Activated gamma-delta T cell (primary cell): ENCODE results near the gene CAST.
"Not testable (repeated sequence)": the region's sequence is repeated elsewhere in the genome, so short reads cannot be mapped to it uniquely, and the experiment has no call there.

Experiments used
- DNase-seq: peaks from one replicate; lab custom pipeline; 2025; lab: John Stamatoyannopoulos, UW

Gene CAST

GRCh38 chr5:96712100-96712746, 50.0 kb downstream of the CAST start:
- DNase-seq, result no peak

- DNase-seq, result no peak
These were observed 52.3 kb downstream of the CAST start for GRCh38 chr5:96714450-96714849.

GRCh38 chr5:96714951-96715451, 52.8 kb downstream of the CAST start:
- no peak for DNase-seq

GRCh38 chr5:96716007-96716406, 53.8 kb downstream of the CAST start:
- DNase-seq, result no peak

- DNase-seq, result no peak
These were observed 54.5 kb downstream of the CAST start for GRCh38 chr5:96716716-96717115.

GRCh38 chr5:96717874-96718273, 55.7 kb downstream of the CAST start:
- no peak for DNase-seq

- DNase-seq, result no peak
These were observed 56.5 kb downstream of the CAST start for GRCh38 chr5:96718635-96719077.

GRCh38 chr5:96720408-96720807, 58.2 kb downstream of the CAST start:
- DNase-seq, result no peak

GRCh38 chr5:96721351-96721977, 59.3 kb downstream of the CAST start:
- DNase-seq, result no peak

- DNase-seq, result no peak
These were observed 63.1 kb downstream of the CAST start for GRCh38 chr5:96725257-96725656.

- DNase-seq, result no peak
These were observed 64.6 kb downstream of the CAST start for GRCh38 chr5:96726802-96727201.

GRCh38 chr5:96729156-96729555, 67.0 kb downstream of the CAST start:
- DNase-seq, result no peak

GRCh38 chr5:96730586-96730985, 68.4 kb downstream of the CAST start:
- no peak for DNase-seq

- DNase-seq, result no peak
These were observed 71.8 kb downstream of the CAST start for GRCh38 chr5:96733771-96734500.

GRCh38 chr5:96734871-96735325, 72.7 kb downstream of the CAST start:
- DNase-seq, result no peak

- DNase-seq, result no peak
These were observed 74.8 kb downstream of the CAST start for GRCh38 chr5:96736937-96737336.

- no peak for DNase-seq
These were observed 78.9 kb downstream of the CAST start for GRCh38 chr5:96741106-96741505.

GRCh38 chr5:96741891-96742309, 79.7 kb downstream of the CAST start:
- no peak for DNase-seq

- no peak for DNase-seq
These were observed 80.4 kb downstream of the CAST start for GRCh38 chr5:96742538-96742937.

GRCh38 chr5:96743065-96743768, 81.0 kb downstream of the CAST start:
- no peak for DNase-seq

GRCh38 chr5:96743805-96744204, 81.6 kb downstream of the CAST start:
- no peak for DNase-seq

- not testable (repeated sequence) for DNase-seq
These were observed 82.0 kb downstream of the CAST start for GRCh38 chr5:96744218-96744617.
